SK-N-SH treated with all-trans-retinoic acid at 6 μM for 48 hours (cell line): ENCODE data around the gene AMH.

ENCODE experiments used
- ARNTL ChIP-seq: fragments of 450-650 bp; formaldehyde crosslinking; IDR thresholded peaks from 2 replicates; pipeline ENCODE4 v1.5.0; 2020; ENCODE audit warnings: low read depth, mild to moderate bottlenecking, moderate library complexity, borderline replicate concordance
- BACH2 ChIP-seq: fragments of 250-450 bp; sonication (Bioruptor Pico); IDR thresholded peaks from 2 replicates; pipeline ENCODE4 v1.9.0; 2021; ENCODE audit warnings: mild to moderate bottlenecking, borderline replicate concordance
- CREB5 ChIP-seq: fragments of 250-450 bp; sonication (Bioruptor Pico); IDR thresholded peaks from 2 replicates; pipeline ENCODE4 v1.5.1; 2020; ENCODE audit warnings: low read depth, mild to moderate bottlenecking, moderate library complexity
- CSDC2 ChIP-seq: fragments of 250-450 bp; sonication (Bioruptor Pico); IDR thresholded peaks from 2 replicates; pipeline ENCODE4 v1.5.0; 2020; ENCODE audit warnings: mild to moderate bottlenecking, moderate library complexity
- ISL1 ChIP-seq: fragments of 250-450 bp; sonication (Bioruptor Pico); IDR thresholded peaks from 2 replicates; pipeline ENCODE4 v2.1.2; 2022; ENCODE audit warnings: mild to moderate bottlenecking, moderate library complexity
- OSR1 ChIP-seq: fragments of 250-450 bp; sonication (Bioruptor Pico); IDR thresholded peaks from 2 replicates; pipeline ENCODE4 v1.8.0; 2022; ENCODE audit warnings: moderate library complexity, mild to moderate bottlenecking, inconsistent platforms
- PATZ1 ChIP-seq: fragments of 250-450 bp; sonication (Bioruptor Pico); IDR thresholded peaks from 2 replicates; pipeline ENCODE4 v1.8.0; 2020; ENCODE audit warnings: mild to moderate bottlenecking, moderate library complexity, borderline replicate concordance
- POU6F1 ChIP-seq: fragments of 250-450 bp; sonication (Bioruptor Pico); IDR thresholded peaks from 2 replicates; pipeline ENCODE4 v1.8.0; 2021; ENCODE audit warnings: low read depth, mild to moderate bottlenecking, moderate library complexity, borderline replicate concordance
- PPARA ChIP-seq: fragments of 250-450 bp; sonication (Bioruptor Pico); IDR thresholded peaks from 2 replicates; pipeline ENCODE4 v1.5.0; 2020; ENCODE audit warnings: mild to moderate bottlenecking, borderline replicate concordance
- TCF4 ChIP-seq: fragments of 250-450 bp; sonication (Bioruptor Pico); IDR thresholded peaks from 2 replicates; pipeline ENCODE4 v1.8.0; 2021; ENCODE audit warnings: mild to moderate bottlenecking, moderate library complexity, borderline replicate concordance
- TOX ChIP-seq: fragments of 250-450 bp; sonication (Bioruptor Pico); IDR thresholded peaks from 2 replicates; pipeline ENCODE4 v1.8.0; 2021; ENCODE audit warnings: mild to moderate bottlenecking, moderate library complexity, borderline replicate concordance
- ZFP3 ChIP-seq: fragments of 250-450 bp; sonication (Bioruptor Pico); IDR thresholded peaks from 2 replicates; pipeline ENCODE4 v1.5.0; 2020; ENCODE audit warnings: mild to moderate bottlenecking, moderate library complexity
- ZFP30 ChIP-seq: fragments of 450-650 bp; formaldehyde crosslinking; IDR thresholded peaks from 2 replicates; pipeline ENCODE4 v1.5.0; 2022; ENCODE audit warnings: mild to moderate bottlenecking, moderate library complexity
- ZNF8 ChIP-seq: fragments of 450-650 bp; formaldehyde crosslinking; IDR thresholded peaks from 2 replicates; pipeline ENCODE4 v1.5.0; 2020; ENCODE audit warnings: mild to moderate bottlenecking, moderate library complexity

- TF ChIP-seq CSDC2 (CRISPR knock-in tag) (no peak), ZNF8 (CRISPR knock-in tag) (no peak), POU6F1 (CRISPR knock-in tag) (no peak), PPARA (CRISPR knock-in tag) (no peak), ZFP3 (CRISPR knock-in tag) (no peak), TCF4 (CRISPR knock-in tag) (no peak), ARNTL (no peak), ZFP30 (CRISPR knock-in tag) (no peak), OSR1 (no peak), PATZ1 (no peak), TOX (no peak), ISL1 (CRISPR knock-in tag) (no peak), CREB5 (no peak), BACH2 (CRISPR knock-in tag) (no peak)
These were observed 15.4 kb upstream of the AMH start for GRCh38 chr19:2233601-2234280.
